MCF 10A (cell line): ENCODE measurements around the gene AANAT. TPM values are rescaled to one million over a fixed set of nuclear protein-coding genes. Genes with fewer than 3 reads are reported as not detected.
A peak's percentile ranks its signal among the peaks of the same experiment; 100 is the strongest.
"Not testable (repeated sequence)": the region's sequence is repeated elsewhere in the genome, so short reads cannot be mapped to it uniquely, and the experiment has no call there.

Experiments used
- BruUV-seq: library from RNA; stranded (reverse); fragments of 400-500 nt; replicated peaks from 2 replicates; lab custom pipeline; 2021; lab: Mats Ljungman, UMichigan
- CTCF ChIA-PET: fragments of 300-600 bp; sonication (Branson Sonifier 250); formaldehyde crosslinking; extraction: SDS; loops from one replicate; lab custom pipeline; 2021; ENCODE audit warnings: antibody characterized with exemption, inconsistent platforms; lab: Yijun Ruan, JAX
- POLR2A ChIA-PET: fragments of 300-600, 350-650 bp; sonication (Branson Sonifier 250); formaldehyde crosslinking; extraction: SDS; loops from one replicate; lab custom pipeline; 2020; ENCODE audit warnings: antibody characterized with exemption, inconsistent platforms; lab: Yijun Ruan, JAX
- DNase-seq: peaks from one replicate; pipeline ENCODE4 v3.0.0-alpha.2; 2018; ENCODE audit not compliant: unreplicated experiment
- H3K27ac Mint-ChIP-seq: one replicate; pipeline ENCODE4 v1.8.0; 2022; ENCODE audit warnings: mild to moderate bottlenecking, low read depth, mixed read lengths; ENCODE audit not compliant: unreplicated experiment
- H3K27me3 Mint-ChIP-seq: one replicate; pipeline ENCODE4 v1.8.0; 2022; ENCODE audit warnings: mixed read lengths; ENCODE audit not compliant: insufficient read depth, unreplicated experiment
- H3K36me3 Mint-ChIP-seq: one replicate; pipeline ENCODE4 v1.8.0; 2022; ENCODE audit warnings: mild to moderate bottlenecking, moderate library complexity, mixed read lengths; ENCODE audit not compliant: insufficient read depth, unreplicated experiment
- H3K4me1 Mint-ChIP-seq: one replicate; pipeline ENCODE4 v1.8.0; 2022; ENCODE audit warnings: mixed read lengths; ENCODE audit not compliant: insufficient read depth, unreplicated experiment
- H3K4me3 Mint-ChIP-seq: one replicate; pipeline ENCODE4 v1.8.0; 2022; ENCODE audit warnings: mild to moderate bottlenecking, moderate library complexity, mixed read lengths; ENCODE audit not compliant: unreplicated experiment
- H3K9me3 Mint-ChIP-seq: one replicate; pipeline ENCODE4 v1.8.0; 2022; ENCODE audit warnings: mixed read lengths; ENCODE audit not compliant: unreplicated experiment
- CTCF ChIP-seq: fragments of 200-600 bp; IDR thresholded peaks from one replicate; pipeline ENCODE4 v1.8.0; 2022; ENCODE audit warnings: antibody characterized with exemption, mild to moderate bottlenecking; ENCODE audit not compliant: unreplicated experiment
- intact Hi-C: fragments of 100-400 bp; cut with micrococcal nuclease; formaldehyde crosslinking; loops from 2 replicates; pipeline ENCODE4 v1.14.1; 2022
- total RNA-seq: library from RNA; stranded (reverse); gene quantifications from 2 replicates; pipeline ENCODE4 v1.2.3, GENCODE V29; 2022

Gene AANAT
- total RNA-seq, 1 experiment from 2014 or later = not detected

GRCh38 chr17:76506408-76507345, 39.3 kb downstream of the AANAT start:
- no peaks in the 10 kb centered on the region for H3K9me3 Mint-ChIP-seq
- intact Hi-C loops = loop anchor here (1.0 to 5.0 kb wide), 4 partner anchors 40 to 204 kb away; no protein-coding TSS in a partner anchor
- TF ChIP-seq CTCF = peak; percentile 92
- no peaks in the 10 kb centered on the region for H3K36me3 Mint-ChIP-seq
- DNase-seq = peak; percentile 74
- ChIA-PET CTCF (interaction anchor here (0.5 to 11.5 kb wide), 29 partner anchors 8 to 539 kb away, joined by 3 to 134 read pairs (median 4); partner anchors contain the start of genes AANAT, SPHK1 and ST6GALNAC2), POLR2A (interaction anchor here (0.6 to 1.6 kb wide), 9 partner anchors 8 to 54 kb away, joined by 3 to 18 read pairs (median 3); partner anchors contain the start of genes AANAT and UBE2O)
- H3K4me3 Mint-ChIP-seq = no peak overlapping the region
- no peak overlapping the region for H3K27ac Mint-ChIP-seq
- BruUV-seq = no TSS peak
- H3K27me3 Mint-ChIP-seq = peaks cover 14% of the 10 kb centered on the region
- peaks cover 8% of the 10 kb centered on the region for H3K4me1 Mint-ChIP-seq

DNA sequence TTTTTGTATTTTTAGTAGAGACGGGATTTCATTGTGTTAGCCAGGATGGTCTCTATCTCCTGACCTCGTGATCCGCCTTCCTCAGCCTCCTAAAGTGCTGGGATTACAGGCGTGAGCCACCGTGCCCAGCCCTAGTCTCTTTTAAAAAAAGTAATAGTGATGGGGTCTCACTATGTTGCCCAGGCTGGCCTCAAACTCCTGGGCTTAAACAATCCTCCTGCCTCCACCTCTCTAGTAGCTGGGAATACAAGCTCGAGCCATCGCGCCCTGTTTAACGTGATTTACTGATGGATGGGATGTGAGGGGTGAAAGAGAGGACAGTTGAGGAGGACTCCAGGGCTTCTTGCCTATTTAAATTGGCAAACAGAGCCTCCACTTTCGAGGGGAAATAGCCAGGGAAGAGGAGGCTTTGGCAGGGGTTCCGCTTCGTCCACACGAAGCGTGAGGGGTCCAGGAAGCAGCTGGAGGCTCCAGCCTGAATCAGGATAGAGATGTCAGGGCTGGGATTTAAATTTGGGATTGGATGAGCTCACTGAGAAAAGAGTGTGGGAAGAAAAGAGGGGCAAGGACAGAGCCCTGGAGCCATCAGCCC, 41.2 kb downstream of the AANAT start:
- intact Hi-C loops = loop anchor here (5.0 kb wide), 1 partner anchor 206 kb away; no protein-coding TSS in a partner anchor
- H3K27ac Mint-ChIP-seq, POLR2A ChIA-PET, H3K9me3 Mint-ChIP-seq, DNase-seq, BruUV-seq, H3K4me3 Mint-ChIP-seq, H3K36me3 Mint-ChIP-seq, H3K4me1 Mint-ChIP-seq: not testable (repeated sequence)
- H3K27me3 Mint-ChIP-seq = peaks cover 14% of the 10 kb centered on the region
- CTCF ChIA-PET = interaction anchor here (0.6 to 11.5 kb wide), 10 partner anchors 14 to 2000 kb away, joined by 3 to 134 read pairs (median 4); partner anchors contain the start of gene AANAT

DNA sequence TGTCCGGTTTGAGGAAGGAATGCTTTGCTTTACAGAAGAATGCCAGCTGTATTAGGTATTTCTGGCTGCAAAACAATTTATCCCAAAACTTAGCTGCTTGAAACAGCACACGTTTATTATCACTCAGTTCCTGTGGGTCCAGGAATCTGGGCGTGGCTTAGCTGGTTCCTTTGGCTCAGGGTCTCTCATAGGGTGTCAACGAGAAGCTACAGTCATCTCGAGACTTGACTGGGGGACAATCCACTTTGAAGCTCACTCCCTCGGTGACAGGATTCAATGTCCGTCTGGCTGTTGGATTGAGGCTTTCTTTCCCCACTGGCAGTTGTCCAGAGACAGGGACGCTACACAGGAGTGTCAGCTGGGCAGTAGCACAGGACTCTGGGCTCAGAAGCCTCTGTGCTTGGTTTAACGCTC, 43.4 kb downstream of the AANAT start:
- BruUV-seq = no TSS peak
- intact Hi-C loops = no loop called here
- Mint-ChIP-seq H3K36me3 (no peaks in the 10 kb centered on the region), H3K27me3 (peaks cover 14% of the 10 kb centered on the region), H3K27ac (no peak overlapping the region), H3K4me1 (peaks cover 5% of the 10 kb centered on the region), H3K4me3 (no peak overlapping the region), H3K9me3 (no peaks in the 10 kb centered on the region)
- no peak for DNase-seq
- ChIA-PET POLR2A (interaction anchor here (0.7 to 1.2 kb wide), 4 partner anchors 9 to 36 kb away, joined by 3 read pairs; no protein-coding TSS in a partner anchor), CTCF (interaction anchor here (0.9 to 11.5 kb wide), 5 partner anchors 9 to 52 kb away, joined by 3 to 134 read pairs (median 3); partner anchors contain the start of genes AANAT and RHBDF2)
- TF ChIP-seq CTCF = no peak

DNA sequence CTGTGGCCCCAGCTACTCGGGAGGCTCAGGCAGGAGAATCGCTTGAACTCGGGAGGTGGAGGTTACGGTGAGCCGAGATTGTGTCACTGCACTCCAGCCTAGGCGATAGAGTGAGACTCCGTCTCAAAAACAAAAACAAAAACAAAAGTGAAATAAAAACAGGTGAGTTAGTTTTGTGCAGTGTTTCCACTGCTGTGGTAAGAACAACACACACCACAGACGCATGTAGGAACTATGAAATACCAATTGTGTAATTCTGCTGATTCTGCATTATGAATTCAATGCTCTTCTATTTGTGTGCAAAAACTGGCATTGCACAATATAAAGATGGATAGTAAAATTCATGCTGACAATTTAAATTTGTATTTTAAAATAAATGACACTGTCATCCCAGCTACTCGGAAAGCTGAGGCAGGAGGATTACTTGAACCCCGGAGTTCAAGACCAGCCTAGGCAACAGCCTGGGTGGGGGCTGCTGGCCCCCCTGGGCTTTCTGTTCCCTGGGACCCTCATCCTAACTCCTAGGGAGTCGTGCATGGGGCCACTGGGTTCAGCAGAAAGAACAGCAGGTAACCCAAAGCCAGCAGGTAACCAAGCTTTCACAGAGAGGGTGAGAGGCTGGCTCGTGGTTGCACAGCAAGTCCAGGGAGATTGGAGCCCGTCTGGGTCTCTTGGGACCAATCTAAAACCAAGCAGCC, 44.4 kb downstream of the AANAT start:
- Mint-ChIP-seq H3K27me3 (peaks cover 14% of the 10 kb centered on the region), H3K4me3 (no peak overlapping the region), H3K9me3 (no peaks in the 10 kb centered on the region), H3K36me3 (no peaks in the 10 kb centered on the region), H3K27ac (no peak overlapping the region), H3K4me1 (peaks cover 5% of the 10 kb centered on the region)
- no peak for TF ChIP-seq CTCF
- ChIA-PET POLR2A (interaction anchor here (0.9 to 1.5 kb wide), 5 partner anchors 11 to 48 kb away, joined by 3 to 5 read pairs (median 3); no protein-coding TSS in a partner anchor), CTCF (interaction anchor here (0.6 to 11.5 kb wide), 11 partner anchors 10 to 415 kb away, joined by 3 to 134 read pairs (median 3); partner anchors contain the start of genes AANAT and RHBDF2)
- intact Hi-C loops = no loop called here
- DNase-seq = no peak
- BruUV-seq = no TSS peak
